Stimulated activated CD4-positive, alpha-beta T cell treated with anti-CD3 and anti-CD28 coated beads, Interleukin-15, amount 100 ng/mL, for 1 hour (primary cell): ENCODE measurements around the gene AGPS.
"Not testable (repeated sequence)": the region's sequence is repeated elsewhere in the genome, so short reads cannot be mapped to it uniquely, and the experiment has no call there.

ENCODE experiments used
- DNase-seq, 2 donors: peaks; one replicate each; pipeline ENCODE4 v3.0.0-alpha.2; 2020; ENCODE audit warnings: low read depth in 1 of 2, low spot score in 1 of 2

Gene AGPS

DNA sequence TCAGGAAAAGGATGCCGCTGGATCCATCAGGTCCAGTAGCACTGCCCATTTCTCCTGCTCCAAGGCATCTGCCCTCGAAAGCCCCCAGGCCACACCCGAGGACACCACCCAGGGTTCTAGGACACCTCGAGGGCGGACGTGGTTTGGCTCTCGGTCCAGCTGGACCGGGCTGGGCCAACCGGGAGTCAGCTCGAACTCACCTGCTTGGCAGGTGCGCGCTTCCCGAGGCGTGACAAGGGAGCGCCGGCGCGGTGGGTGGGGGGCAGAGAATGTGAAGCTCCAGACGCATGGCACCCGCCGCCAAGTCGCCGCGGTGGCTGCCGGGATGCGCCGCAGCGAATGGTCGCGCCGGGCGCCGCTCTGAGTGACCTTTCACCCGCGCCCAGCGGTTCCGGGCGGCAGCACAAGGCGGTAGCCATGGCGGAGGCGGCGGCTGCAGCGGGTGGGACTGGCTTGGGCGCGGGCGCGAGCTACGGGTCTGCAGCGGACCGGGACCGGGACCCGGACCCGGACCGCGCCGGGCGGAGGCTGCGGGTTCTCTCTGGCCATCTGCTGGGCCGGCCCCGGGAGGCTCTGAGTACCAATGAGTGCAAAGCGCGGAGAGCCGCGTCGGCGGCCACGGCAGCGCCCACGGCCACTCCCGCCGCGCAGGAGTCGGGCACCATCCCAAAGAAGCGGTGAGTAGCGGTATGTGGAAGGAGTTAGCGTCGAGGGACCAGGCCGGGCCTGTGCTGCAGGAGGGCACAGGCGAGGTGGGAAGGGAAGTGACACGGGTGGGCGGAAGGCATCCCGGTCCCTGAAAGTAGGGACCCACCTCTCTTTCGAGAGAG, at the start of gene AGPS:
TSS of gene AGPS (plus strand) at position 401 of the 830 bp plus-strand sequence. CDS start at position 418, 17 bp downstream.
- peak; percentile 41 to 66 for DNase-seq

DNA sequence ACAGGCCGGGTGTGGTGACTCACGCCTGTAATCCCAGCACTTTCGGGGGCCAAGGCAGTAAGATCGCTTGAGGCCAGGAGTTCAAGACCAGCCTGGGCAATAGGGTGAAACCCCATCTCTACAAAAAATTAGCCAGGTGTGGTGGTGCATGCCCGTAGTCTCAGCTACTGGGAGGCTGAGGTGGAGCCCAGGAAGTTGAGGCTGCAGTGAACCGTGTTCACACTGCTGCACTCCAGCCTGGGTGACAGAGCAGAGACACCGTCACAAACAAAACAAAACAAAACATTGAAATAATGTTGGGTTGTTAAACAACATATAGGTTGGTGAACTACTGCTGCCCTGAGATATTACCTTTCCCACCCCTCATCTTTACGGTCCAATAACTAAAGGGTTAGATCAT, 48.8 kb upstream of the AGPS start:
- DNase-seq: no peak

DNA sequence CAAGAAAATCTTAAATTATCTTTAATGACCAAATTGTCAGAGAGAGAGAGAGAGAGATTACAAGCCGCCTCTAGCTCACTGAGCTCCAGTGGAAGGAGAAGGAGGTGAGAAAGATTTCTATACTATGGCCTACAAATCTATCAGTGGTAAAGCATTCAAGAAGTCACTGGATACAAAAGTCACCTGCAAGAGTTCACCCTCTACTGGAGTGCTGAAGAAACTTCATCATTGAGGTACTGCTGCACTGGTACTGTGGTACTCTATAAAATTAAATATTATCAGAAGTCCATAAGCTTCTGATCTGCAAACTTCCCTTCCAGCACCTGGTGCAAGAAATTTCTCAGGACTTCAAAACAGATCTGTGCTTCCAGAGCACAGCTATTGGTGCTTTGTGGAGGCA, 48.3 kb upstream of the AGPS start:
- no peak for DNase-seq

DNA sequence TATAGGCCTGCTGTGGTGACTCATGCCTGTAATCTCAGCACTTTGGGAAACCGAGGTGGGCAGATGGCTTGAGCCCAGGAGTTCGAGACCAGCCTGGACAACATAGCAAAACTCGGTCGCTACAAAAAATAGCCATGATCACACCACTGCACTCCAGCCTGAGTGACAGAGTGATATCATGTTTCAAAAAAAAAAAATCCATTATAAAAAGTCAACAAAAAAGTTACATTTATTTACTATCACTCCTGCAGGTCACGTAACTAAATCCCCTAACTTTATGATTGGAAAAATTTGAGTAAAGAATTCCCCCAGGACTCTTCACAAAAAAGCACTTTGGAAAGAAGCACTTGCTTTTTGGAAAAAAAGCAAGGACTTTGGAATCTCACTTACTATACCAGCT, 46.4 kb upstream of the AGPS start:
- DNase-seq: no peak

DNA sequence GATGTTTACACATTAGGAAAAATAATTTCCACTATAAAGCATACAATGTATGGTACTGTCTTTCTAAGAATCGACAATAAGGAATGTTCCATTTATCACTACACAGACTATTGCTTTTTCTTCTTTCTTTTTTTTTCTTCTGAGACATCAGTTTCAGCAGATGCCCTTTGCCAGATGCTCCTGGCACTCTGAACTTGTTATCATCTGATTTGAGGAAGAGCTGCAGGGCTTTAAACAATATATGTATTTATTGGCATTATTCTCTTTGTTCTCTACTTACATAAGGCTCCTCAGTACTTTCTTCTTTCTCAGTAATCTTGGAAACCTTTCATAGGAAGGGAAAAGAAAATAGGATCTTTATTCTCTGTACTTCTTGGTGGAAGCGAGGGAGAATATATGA, 45.0 kb upstream of the AGPS start:
- no peak for DNase-seq

DNA sequence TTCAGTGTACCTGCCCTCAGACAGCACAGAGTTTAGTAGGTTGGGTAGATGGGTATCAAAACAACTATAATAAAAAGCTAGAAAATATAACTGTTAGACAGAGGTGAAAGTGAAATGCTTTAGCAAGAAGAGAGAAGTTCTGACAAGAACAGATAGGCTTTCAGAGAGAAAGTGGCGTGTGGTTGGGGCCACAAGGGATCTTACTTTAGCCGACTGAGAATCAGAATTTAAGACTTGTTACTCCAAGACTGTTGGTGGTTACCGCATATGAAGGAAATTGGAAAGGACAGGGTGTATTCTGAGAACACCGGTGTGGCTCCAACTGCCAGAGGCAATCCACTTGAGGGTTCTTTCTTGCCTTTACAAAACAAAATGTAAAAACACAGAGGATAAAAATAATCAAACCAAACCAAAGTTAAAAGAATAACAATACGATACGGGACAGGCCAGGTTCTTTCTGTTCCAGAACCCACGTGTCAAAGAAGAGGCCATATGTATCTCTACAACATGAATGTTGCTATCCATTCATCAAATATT, 44.4 kb upstream of the AGPS start:
- DNase-seq: no peak

DNA sequence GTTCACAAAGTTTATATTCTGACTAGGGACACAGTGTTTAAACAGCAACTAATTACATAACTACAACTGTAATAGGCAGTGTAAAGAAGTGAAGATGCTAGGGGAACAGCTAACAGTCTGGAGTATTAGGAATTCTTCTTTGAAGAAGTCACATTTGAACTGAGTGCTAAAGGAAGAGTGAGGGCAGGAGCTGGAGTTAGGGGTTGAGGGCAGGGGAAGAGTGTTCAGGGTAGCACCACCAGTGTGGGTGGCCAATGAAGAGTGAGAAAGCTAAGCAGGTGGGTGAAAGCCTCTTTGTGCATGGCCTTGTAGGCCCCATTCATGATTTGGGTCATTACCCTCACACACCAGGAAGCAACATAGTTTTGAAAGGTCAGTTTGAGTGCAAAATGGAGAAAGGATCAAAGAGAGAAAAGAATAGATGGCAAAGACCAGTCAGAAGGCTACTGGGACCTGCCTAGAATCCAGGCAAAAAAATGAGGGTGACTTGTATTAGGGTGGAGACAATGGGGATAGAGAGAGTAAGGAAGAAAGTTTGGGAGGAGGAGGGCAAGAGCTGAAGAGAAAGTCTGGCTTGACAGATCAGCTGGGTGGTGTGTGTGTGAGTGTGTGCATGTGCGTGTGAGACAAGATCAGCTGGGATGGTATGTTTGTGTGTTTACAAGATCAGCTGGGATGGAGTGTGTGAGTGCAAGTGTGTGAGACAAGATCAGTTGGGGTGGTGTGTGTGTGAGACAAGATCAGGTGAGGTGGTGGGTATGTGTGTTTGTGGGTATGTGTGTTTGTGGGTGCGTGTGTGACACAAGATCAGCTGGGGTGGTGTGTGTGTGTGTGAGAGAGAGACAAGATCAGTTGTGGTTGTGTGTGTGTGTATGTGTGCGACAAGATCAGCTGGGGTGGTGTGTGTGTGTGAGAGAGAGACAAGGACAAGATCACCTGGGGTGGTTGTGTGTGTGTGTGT, 43.6 kb upstream of the AGPS start:
- DNase-seq: no peak

DNA sequence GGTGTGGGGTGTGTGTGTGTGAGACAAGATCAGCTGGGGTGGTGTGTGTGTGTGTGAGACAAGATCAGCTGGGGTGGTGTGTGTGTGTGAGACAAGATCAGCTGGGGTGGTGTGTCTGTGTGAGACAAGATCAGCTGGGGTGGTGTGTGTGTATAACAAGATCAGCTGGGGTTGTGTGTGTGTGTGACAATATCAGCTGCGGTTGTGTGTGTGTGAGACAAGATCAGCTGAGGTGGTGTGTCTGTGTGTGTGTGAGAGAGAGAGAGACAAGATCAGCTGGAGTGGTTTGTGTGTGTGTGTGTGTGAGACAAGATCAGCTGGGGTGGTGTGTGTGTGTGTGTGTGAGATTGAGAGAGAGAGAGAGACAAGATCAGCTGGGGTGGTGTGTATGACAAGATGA, 41.9 kb upstream of the AGPS start:
- DNase-seq: not testable (repeated sequence)

DNA sequence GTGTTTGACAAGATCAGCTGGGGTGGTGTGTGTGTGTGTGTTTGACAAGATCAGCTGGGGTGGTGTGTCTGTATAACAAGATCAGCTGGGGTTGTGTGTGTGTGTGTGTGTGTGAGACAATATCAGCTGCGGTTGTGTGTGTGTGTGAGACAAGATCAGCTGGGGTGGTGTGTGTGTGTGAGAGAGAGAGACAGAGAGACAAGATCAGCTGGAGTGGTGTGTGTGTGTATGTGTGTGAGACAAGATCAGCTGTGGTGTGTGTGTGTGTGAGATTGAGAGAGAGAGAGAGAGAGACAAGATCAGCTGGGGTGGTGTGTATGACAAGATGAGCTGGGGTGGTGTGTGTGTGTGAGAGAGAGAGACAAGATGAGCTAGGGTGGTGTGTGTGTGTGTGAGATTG, 41.5 kb upstream of the AGPS start:
- DNase-seq: not testable (repeated sequence)

DNA sequence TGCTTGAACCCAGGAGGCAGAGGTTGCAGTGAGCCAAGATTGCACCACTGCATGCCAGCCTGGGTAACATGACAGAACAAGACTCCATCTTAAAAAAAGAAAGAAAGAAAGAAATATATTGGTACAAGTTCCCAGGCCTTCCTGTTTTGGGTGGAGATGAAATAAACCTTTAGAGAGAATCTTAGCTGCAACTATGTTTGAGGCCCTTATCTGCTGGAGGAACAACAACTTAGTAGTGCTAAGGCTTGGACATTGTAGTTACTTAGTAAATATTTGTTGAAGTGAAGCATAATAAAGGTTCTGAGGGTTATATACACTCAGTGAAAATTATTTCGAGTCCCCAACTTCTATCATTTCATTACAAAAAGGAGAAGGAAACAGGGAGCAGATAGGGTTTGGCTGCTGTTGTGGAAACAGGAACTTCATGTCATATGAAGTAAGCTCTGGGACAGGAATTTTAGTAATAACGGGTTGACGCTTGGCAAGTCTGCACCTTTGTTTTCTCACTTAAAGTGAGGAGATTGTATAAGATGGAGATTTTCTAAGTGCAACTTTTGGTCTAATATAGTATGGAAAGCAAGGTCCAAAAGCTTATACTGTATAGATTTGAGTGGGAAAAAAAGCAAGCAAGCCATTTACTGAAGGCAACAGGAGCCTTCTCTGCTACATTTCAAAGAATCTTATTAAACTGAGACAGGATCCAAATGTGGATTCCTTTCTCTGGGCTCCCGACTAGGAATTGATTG, 40.0 kb upstream of the AGPS start:
- no peak for DNase-seq

DNA sequence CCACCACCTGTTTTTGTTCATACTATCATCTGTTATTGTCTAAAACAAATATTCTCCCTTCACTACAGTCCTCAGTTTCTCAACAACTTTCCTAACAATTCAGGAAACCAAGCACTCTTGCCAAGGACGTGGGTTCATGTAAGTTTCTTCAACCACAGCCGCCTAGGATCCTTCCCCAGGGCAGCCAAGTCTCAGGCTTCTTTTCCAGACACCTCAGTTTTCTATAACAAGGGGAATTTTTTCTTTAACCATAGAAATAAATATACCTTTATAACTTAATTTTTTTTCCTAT, 39.4 kb upstream of the AGPS start:
- no peak for DNase-seq

DNA sequence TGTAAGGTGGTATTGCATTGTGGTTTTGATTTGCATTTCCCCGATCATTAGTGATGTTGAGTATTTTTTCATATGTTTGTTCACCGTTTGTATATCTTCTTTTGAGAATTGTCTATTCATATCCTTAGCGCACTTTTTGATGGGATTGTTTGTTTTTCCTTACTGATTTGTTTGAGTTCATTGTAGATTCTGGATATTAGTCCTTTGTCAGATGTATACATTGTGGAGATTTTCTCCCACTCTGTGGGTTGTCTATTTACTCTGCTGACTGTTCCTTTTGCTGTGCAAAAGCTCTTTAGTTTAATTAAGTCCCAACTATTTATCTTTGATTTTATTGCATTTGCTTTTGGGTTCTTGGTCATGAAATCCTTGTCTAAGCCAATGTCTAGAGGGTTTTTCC, 38.0 kb upstream of the AGPS start:
- not testable (repeated sequence) for DNase-seq

DNA sequence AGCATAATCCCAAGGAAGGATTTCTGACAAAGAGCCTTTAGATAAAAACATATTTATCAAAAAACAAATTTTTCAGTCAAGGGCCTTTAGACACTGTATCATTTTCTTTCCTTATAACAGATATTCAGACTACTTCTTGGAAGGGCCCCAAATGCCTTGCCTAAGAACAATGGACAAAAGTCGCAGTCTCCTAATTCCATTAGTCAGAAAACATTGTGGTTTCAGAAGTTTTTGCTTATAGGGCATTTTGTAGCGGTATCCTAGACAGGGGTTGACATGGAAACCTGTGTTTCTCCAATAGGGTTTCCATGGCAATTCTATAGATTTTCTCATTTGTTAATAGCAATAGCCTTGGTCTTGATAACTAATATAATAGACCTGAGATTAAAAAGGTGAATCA, 36.7 kb upstream of the AGPS start:
- no peak for DNase-seq

DNA sequence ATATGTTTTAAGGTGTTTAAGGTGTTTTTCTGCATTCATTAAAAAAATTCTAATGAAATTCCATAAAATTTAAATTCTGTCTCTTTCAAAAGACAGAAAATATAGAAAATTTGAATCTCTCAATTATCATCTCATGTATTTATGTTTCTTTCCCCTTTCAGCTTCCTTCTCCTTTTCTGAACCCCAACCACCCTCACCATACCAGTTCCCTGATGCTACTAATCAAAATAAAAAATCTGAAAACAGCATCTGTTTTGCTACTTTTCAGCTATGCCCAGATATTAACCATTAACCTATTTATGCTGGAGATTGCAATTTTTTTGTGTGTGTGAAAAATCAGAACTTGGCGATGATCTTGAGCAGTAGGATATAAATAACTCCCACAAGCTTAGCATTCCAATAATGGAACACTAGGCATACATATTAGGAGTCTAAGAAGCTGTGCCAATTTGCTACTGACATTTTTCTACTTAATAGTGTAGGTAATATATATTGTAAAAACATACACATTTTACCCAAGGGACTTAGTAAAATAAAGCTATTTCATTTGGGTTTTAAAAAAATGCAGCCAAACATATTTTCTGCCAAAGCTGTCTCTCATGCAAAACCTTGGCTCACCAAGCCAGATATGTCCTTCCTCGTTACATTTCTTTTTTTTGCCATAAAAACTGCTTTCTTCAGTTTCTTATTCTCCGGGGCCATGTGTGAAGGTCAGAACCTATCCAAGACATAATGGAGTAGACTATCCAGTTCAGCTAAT, 32.6 kb upstream of the AGPS start:
- no peak for DNase-seq

DNA sequence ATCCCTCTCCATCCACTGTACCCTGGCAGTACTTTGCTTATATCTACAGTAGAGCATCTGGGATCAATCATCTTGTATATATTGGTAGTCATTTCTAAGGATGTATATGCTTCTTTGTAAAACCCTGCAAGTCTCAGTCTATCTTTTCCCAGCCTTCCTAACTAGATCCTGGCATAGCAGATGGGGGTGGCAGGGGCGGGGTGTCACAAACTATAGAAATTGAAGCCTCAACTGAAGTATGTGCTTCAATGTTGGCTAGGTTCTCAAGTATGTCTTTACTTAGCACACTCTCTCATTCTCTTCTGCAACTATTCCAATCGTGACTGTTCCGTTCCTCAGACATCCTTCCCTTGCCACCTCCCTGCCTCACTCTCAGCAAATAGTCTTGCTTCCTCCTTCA, 30.1 kb upstream of the AGPS start:
- DNase-seq: no peak

DNA sequence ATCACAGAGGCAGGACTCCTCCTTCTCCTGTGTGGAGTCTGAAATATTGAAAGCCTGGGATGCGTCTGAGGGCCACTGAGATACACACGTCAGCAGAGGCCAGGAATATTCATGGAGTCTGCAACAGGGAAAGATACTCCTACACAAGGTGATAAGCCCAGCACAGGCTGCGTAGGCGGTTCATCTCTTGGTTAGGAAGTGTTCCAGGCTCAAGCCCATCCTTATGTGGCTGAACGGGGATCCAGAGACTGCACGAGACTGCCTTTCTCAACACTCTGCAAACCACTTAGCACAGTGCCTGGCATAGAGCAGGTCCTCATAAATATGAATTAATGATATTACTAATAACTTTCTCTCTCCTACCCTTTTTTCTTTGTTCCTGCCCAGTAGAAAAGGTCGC, 29.2 kb upstream of the AGPS start:
- no peak for DNase-seq

DNA sequence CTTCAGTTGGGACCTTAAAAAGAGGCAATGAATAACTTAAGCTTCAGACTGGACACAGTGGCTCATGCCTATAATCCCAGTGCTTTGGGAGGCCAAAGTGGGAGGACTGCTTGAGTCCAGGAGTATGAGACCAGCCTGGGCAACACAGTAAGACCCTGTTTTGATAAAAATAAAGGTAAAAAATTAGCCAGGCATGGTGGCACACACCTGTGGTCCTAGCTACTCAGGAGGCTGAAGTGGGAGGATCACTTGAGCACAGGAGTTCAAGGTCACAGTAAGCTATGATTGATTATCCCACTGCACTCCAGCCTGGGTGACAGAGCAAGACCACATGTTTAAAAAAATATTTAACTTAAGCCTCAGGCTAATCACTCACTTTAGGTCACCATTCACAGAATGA, 26.8 kb upstream of the AGPS start:
- not testable (repeated sequence) for DNase-seq

DNA sequence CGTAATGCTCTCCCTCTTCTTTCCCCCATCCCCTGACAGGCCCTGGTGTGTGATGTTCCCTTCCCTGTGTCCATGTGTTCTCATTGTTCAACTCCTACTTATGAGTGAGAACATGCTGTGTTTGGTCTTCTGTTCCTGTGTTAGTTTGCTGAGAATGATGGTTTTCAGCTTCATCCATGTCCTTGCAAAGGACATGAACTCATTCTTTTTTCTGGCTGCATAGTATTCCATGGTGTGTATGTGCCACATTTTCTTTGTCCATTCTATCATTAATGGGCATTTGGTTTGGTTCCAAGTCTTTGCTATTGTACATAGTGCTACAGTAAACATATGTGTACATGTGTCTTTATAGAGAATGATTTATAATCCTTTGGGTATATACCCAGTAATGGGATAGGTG, 24.6 kb upstream of the AGPS start:
- not testable (repeated sequence) for DNase-seq

DNA sequence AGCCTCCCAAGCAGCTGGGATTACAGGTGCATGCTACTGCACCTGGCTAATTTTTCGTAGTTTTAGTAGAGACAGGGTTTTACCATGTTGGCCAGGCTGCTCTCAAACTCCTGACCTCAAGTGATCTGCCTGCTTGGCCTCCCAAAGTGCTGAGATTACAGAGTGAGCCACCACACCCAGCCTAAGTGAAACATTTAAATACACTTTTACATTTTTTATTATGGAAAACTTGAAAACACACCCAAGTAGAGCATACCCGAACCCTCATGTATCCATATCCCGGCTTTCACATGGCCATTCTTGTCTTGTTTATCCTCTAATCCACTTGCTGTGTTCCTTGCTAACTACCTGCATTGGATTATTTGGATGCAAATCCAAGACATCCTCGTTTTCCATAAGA, 13.2 kb upstream of the AGPS start:
- DNase-seq: no peak

DNA sequence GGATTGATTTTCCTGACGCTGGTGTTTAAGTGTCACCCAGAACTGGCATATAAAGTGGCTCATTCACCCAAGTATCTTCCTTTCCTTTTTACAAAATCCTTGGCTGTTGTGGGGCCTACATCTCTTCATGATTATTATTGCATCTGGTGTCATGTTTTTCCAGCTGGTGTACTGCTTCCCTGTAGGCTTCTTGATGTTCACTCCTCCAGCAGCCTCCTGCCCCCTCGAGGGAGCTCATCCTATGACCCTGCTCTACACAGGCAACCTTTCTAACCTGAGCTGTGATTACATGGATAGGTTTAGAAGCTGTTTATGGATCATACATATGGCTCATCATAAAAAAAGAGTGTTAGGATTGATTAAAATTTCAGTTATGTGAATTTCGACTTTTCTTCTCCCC, 12.4 kb upstream of the AGPS start:
- no peak for DNase-seq

DNA sequence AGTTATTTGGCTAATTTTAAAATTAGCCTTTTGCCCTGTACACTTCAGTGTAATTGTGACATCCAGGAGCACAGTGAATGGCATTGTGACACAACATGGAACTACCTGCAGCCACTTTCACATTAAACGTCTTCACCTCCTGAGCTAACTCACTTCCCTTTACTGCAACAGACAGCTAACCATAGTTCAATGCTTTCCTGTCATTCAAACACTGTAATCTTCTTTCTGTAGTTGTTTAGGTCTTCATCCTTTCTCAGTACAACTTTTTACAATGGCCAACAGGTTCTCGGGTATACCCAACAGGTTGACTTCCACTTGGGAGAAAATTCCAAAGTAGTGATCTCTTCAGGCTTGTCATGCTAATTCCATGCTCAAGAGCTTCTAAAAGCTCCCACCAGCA, 8.6 kb upstream of the AGPS start:
- DNase-seq: no peak
